Activated CD8-positive, alpha-beta memory T cell treated with anti-CD3 and anti-CD28 coated beads for 36 hours (primary cell): ENCODE results near the gene BRICD5. TPM values are rescaled to one million over a fixed set of nuclear protein-coding genes. Genes with fewer than 3 reads are reported as not detected.

Experiments used
- CTCF ChIA-PET: fragments of 350-600 bp; sonication (Branson Sonifier 250); formaldehyde crosslinking; loops from one replicate; lab custom pipeline; 2021; ENCODE audit warnings: antibody characterized with exemption; lab: Charles Lee
- POLR2A ChIA-PET: fragments of 350-600 bp; sonication (Branson Sonifier 250); formaldehyde crosslinking; loops from one replicate; lab custom pipeline; 2021; ENCODE audit warnings: antibody characterized with exemption; lab: Charles Lee
- total RNA-seq, 2 experiments: library from RNA; stranded (reverse); gene quantifications; one replicate each; pipeline ENCODE4 v1.2.3, GENCODE V29; 2021

Gene BRICD5
- total RNA-seq, 2 experiments from 2014 or later: 12.6 to 13.3 TPM

DNA sequence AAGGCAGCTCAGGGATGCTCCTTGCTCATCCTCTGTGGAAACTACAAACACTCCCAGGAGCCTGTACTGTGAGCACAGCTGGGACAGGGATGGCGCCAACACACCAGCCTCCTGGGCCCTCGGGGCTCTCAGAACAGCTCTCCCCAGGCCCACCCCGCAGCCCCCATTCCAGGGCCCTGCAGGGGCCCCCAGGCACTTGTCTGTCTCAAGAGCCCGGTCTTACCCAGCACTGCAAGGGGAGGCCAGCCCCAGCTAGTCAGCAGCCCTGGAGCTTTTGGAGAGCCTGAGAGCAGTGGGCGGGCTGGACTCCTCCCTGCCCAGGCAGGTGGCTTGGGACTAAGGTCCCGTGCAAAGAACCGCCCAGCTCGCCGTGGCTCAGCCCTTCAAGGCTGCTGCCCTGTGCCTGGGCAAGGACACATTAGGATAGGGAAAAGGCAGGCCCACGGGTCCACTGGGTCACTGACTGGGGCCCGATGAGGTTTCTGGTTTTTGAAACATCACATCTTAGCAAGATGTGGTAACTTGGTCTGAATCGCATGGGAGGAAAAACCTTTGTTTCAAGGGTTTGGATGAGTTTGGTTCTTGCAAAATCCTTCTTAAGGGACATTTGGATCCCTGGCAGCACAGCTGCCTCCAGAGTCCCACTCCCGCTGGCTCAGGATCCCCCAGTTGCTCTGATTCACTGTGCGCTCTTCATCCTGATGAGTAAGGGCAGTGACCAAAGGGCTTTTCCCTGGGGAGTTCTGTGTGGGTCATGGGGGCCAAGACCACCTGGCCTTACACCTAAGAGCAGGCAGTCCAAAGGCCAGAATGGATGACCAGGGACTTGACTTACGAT, 28.4 kb upstream of the BRICD5 start:
- CTCF ChIA-PET: interaction anchor here (2.3 kb wide), 1 partner anchor 13 kb away, joined by 7 read pairs; the partner anchor contains the start of gene ECI1
- POLR2A ChIA-PET: no interaction called here

DNA sequence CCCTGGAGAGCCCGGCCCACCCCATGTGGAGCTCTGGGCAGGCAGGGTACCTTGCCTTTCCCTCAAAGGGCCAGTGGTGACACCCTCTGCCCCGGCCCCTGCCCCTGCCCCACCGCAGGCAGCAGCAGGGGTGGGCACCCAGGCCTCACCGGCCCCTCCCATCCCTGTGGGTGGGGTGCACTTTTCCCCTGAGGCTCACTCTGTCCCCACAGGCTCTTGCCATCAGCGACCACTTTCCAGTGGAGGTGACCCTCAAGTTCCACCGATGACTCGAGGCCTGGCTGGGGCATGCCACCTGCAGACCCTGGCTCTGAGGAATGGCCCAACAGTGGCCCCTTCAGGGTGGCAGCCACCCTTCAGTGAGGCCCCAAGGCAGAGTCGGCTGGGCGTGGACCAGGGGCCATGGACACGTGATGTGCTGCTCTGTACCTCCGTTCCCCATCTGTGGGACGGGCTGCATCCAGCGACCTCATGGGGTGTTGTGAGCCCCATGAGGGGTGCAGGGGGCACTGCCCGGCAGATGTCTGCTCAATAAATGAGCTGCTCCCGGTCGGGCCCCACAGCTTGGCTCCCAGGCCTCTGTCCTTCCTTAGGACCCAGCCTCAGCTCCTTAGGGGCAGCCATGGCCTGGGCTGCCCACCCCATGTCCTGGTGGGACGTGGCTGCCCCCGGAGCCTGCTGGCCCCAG, 27.6 kb upstream of the BRICD5 start:
- ChIA-PET CTCF (interaction anchor here (2.3 kb wide), 1 partner anchor 14 kb away, joined by 7 read pairs; the partner anchor contains the start of gene ECI1), POLR2A (no interaction called here)

DNA sequence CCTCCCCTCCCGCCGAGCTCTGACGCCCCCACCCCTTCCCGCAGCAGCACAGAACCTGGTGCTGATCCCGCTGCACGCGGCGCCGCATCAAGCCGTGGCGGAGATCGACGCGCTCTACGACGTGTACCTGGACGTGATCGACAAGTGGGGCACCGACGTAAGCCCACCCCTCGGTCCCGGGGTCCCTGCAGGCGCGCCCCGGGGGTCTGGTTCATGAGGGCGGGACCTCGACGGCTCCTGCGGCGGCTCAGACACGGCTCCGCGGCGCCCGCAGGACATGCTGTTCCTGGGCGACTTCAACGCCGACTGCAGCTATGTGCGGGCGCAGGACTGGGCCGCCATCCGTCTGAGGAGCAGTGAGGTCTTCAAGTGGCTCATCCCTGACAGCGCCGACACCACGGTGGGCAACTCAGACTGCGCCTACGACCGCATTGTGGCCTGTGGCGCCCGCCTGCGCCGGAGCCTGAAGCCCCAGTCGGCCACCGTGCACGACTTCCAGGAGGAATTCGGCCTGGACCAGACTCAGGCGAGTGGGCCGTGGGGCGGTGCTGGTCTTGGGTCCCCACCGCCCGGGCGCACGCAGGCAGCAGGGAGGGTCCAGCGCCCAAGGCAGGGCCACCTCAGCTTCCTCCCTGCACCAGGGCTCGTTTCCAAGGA, 27.0 kb upstream of the BRICD5 start:
- POLR2A ChIA-PET: no interaction called here

DNA sequence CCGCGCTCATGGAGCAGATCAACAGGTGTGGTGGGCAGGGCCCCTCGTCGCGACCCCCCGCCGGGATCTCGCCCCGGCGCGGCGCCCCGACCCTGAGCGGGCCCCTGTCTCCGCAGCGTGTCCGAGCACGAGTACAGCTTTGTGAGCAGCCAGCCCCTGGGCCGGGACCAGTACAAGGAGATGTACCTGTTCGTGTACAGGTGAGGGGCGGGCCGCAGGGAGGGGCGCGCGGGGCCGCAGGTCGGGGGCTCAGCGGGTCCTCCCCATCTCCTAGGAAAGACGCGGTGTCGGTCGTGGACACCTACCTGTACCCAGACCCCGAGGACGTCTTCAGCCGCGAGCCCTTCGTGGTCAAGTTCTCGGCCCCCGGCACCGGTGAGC, 26.4 kb upstream of the BRICD5 start:
- ChIA-PET CTCF (no interaction called here), POLR2A (interaction anchor here (1.2 kb wide), 1 partner anchor 14 kb away, joined by 3 read pairs; the partner anchor contains the start of gene ECI1)

More for the DNA sequence above, 27.0 kb upstream of the BRICD5 start:
- CTCF ChIA-PET: interaction anchor here (2.3 kb wide), 1 partner anchor 14 kb away, joined by 7 read pairs; the partner anchor contains the start of gene ECI1

DNA sequence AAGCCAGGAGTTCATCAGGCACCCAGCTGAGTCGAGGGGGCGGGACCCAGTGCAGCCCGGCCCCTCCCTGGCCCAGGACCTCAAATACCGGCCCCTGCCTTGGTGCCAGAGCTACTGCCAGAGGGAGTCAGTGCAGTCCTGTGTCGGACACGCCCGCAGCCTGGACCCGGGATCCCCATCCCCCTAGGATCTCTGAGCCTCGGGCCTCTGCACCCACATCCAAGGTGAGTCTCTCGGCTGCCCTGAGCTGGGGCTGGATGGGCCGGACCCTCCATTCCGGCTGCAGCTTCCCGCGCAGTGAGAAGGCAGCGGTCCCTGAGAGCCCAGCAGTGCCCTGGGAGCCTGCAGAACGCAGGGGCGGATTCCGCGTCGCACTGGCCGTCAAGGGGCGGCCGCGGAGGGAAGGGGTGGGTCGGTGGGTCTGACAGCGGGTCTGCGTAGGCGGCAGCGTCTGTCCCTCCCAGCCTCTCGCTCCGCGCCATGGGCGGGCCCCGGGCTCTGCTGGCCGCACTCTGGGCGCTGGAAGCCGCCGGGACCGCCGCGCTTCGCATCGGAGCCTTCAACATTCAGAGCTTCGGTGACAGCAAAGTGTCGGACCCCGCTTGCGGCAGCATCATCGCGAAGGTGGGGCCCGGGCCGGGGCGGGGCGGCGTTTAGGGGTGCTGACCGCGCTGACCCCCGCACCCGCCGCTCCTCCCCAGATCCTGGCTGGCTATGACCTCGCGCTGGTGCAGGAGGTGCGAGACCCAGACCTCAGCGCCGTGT, 25.9 kb upstream of the BRICD5 start, which contains the start of gene DNASE1L2:
Gene DNASE1L2, plus strand, starts transcription at position 108 of the 765 bp plus-strand sequence. Its CDS starts 373 bp downstream, at position 481.
- CTCF ChIA-PET: no interaction called here
- POLR2A ChIA-PET: interaction anchor here (1.2 kb wide), 1 partner anchor 15 kb away, joined by 3 read pairs; the partner anchor contains the start of gene ECI1

DNA sequence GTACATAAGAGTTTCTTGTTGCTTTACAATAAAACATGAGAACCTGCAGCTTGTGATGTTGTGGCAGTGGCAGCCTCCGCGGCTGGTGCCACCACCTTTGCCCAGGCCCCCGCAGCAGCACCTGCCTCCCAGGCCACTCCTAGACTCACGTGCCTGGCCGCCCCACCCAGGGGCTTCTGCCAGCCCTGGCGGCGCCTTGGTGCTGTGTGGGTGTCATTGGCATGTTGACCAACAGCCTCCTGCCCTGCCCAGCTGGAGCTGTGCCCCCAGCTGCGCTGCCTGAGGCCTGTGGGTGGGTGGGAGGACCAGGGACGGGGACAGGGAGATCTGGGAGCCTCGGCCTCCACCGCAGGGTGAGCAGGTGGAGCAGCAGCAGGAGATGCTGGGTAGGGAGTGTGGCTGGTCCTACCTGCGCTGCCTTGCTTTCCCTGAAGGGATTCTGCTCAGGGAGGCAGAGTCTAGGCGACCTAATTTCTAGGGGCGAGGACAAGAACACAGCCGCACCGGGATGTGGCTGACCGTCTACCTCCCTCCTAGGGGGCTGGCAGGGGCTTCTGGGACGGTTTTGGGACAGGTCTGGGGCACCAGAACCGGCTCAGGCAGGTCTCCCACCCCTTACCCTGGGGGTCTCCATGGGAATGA, 25.2 kb upstream of the BRICD5 start:
- ChIA-PET POLR2A (interaction anchor here (0.6 to 1.2 kb wide), 2 partner anchors 16 to 17 kb away, joined by 3 to 7 read pairs; partner anchors contain the start of gene ECI1), CTCF (no interaction called here)

DNA sequence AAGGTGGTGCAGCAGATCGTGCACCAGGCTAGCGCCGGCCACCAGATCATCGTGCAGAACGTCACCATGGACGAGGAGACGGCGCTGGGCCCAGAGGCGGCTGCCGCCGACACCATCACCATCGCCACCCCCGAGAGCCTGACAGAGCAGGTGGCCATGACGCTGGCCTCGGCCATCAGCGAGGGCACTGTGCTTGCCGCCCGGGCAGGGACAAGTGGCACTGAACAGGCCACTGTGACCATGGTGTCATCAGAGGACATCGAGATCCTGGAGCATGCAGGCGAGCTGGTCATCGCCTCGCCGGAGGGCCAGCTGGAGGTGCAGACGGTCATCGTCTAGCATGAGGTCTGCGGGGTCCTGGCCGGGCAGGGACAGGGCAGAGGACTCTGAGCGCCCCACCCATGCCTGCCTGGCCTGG, 24.6 kb upstream of the BRICD5 start:
- ChIA-PET CTCF (no interaction called here), POLR2A (interaction anchor here (0.6 kb wide), 1 partner anchor 17 kb away, joined by 7 read pairs; no protein-coding TSS in a partner anchor)

DNA sequence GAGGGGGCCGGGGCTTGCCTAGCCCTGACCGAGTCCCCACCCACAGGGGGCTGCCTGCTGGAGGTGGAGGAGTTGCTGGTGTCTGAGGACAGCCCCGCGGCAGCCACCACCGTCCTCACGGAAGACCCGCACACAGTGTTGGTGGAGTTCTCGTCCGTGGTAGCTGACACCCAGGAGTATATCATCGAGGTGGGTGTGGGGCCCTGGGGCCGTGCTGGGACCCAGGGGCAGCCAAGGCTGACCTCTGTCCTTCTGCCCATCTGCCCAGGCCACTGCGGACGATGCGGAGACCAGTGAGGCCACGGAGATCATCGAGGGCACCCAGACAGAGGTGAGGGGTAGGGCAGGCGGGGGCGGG, 24.1 kb upstream of the BRICD5 start:
- ChIA-PET POLR2A (no interaction called here), CTCF (no interaction called here)

DNA sequence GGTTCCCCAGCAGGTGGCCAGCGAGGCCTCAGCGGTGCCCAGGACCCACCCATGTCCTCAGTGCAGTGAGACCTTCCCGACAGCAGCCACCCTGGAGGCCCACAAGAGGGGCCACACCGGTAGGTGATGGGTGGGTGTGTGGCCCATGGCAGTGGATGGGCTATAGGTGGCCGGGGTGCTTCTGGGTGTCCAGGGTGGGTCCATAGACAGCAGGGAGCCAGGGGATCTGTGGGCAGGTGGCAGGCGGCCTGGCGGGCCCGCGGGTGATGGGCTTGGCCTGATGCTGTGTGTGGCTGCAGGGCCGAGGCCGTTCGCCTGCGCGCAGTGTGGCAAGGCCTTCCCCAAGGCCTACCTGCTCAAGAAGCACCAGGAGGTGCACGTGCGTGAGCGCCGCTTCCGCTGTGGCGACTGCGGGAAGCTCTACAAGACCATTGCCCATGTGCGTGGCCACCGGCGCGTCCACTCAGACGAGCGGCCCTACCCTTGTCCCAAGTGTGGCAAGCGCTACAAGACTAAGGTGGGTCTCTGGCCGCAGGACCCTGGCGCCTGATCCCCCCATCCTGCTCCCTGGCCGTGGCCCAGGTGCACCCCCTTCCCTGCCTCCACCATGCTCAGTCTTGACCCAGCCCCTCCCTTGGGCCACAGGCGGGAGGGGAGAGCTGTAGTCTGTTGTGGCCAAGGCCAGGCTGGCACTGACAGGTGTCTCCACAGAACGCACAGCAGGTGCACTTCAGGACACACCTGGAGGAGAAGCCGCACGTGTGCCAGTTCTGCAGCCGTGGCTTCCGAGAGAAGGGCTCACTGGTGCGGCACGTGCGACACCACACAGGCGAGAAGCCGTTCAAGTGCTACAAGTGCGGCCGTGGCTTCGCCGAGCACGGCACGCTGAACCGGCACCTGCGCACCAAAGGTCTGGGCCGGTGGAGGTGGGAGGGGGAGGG, 23.5 kb upstream of the BRICD5 start:
- CTCF ChIA-PET: no interaction called here
- POLR2A ChIA-PET: no interaction called here

DNA sequence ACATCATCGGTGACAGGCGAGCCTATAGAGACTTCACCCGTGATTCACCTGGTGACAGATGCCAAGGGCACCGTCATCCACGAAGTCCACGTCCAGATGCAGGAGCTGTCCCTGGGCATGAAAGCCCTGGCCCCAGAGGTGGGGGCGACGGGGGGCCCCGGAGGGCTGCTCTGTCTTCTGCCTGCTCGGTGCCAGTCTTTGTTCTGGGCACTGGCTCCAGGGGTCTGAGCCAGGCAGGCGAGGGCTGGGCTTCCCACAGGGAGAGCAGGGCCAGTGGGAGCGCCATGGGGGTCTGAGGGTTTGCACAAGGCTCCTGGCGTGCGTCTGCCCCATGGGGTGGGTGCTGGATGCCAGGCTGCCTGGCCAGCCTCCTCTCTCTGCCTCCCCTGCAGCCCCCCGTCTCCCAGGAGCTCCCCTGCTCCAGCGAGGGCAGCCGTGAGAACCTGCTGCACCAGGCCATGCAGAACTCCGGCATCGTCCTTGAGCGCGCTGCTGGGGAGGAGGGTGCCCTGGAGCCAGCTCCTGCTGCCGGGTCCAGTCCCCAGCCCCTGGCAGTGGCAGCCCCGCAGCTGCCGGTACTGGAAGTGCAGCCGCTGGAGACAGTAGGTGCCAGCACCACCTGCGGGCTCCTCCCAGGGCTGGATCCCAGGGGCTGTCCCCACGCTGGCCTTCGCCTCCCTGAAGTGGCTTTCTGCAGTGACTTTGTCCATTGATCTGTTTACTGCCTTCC, 22.5 kb upstream of the BRICD5 start:
- ChIA-PET POLR2A (no interaction called here), CTCF (no interaction called here)

DNA sequence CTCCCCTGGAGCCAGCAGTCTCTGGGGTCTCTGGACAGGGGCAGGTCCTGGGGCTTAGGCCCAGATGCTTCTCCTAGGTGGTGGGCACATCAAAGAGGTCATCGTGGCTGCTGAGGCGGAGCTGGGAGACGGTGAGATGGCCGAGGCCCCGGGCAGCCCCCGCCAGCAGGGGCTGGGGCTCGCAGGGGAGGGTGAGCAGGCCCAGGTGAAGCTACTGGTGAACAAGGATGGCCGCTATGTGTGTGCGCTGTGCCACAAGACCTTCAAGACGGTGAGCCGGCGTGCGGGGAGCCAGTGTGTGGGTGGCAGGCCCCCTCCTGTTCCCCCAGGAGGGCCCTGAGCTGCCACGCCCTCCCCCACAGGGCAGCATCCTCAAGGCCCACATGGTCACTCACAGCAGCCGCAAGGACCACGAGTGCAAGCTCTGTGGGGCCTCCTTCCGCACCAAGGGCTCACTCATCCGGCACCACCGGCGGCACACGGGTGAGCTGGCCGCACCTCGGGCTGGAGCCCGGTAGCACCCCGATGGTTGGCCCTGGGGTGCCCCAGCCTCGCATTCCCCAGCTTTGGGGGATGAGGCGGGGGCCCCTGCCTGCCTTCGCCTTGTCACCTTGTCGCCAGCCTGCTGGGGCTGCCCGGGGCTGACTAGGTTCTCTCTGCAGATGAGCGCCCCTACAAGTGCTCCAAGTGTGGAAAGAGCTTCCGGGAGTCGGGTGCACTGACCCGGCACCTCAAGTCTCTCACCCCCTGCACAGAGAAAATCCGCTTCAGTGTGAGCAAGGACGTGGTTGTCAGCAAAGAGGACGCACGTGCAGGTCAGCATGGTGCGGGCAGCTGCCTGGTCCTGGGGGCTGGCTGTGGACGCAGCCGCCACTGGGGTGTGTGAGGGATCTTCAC, 21.7 kb upstream of the BRICD5 start:
- POLR2A ChIA-PET: no interaction called here
- CTCF ChIA-PET: no interaction called here

DNA sequence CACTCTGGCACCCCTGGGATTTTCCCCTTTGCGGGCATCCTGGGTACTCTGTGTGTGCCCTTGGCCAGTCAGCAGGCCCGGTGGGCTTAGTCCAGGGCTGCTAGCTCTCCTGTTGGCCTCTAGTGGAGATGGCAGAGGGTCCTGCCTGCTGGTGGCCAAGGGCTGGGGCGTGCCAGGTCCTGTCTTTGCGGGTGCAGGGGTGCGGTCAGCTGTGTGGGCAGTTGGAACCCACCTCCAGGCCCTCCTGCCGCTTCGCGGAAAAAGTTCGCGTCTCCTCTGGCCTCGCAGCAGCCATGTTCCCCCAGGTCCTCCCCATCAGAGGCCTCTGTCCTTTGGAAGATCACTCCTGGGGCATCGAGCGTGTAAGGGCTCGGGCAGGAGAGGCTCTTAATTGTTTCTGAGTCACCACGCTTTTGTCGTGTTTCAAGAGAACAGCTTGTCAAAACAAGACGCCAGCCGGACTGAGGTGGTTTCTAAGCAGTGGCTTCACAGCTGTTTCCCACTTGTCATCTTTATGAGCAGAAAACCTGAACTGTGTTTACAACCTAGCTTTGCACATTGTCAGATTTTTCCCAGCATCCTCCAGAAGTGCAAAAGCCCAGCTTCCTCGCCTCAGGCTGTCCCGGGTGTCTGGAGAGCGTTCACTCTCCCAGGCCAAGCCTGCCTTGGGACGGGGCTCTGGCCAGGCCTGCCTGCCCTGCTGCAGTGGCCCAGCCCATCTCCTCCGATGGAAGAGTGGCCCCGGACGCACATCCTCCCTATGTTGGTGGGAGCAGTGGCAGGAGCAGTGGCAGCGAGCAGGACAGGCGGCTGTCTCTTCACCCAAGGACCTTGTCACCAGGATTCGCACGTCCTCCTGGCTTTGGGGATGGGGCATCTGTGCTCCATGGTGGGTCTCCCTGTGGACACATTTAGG, 20.6 kb upstream of the BRICD5 start:
- ChIA-PET CTCF (no interaction called here), POLR2A (no interaction called here)

DNA sequence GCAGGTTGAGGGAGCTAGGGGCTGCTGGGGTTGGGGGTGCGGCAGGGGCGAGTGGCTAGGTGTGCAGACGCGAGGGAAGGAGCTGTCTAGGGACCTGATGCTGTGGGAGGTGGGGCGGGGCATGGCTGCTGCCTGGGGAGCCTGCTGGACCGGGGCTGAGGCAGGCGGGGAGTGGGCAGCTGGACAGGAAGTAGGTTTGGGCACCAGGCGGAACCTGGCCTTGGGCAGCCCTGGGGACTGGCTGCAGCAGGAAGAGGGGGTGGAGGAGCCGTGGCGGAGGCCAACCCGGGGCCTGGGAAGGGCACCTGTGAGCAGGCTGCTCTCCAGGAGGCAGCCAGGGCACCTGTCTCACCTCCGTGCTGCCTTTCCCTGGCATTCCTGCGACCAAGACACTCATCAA, 19.7 kb upstream of the BRICD5 start:
- CTCF ChIA-PET: no interaction called here
- POLR2A ChIA-PET: no interaction called here

DNA sequence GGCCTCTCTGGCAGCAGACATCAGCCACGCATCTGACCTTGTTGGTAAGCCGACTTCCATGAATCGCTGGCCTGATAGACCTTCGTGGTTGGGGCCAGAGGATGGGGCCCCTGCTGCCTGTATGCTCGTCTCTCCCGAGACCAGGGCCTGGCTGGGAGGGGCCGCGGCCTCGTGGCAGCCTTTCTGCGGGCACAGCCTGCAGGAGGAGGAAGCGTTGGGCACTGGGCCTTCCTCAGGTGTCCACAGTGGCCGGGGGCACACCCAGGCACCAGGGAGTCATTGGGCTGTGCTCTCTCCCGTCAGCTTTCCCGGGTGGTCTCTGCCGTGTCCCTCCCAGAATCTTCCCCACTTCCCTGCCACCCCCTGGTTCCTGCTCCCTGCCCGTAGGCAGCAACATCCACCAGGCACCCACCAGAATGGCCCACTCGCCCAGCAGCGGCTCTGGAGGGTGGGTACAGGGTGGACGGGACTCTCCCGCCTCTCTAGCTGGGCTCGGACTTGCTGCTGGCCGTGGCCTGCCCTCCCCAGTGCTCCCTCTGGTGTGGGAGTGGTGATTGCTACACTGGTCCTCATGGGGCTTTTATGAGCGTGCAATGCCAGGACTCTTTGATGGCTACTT, 19.1 kb upstream of the BRICD5 start:
- ChIA-PET CTCF (no interaction called here), POLR2A (no interaction called here)
